ENCODE data around the gene PTPRG. TPM values are rescaled to one million over a fixed set of nuclear protein-coding genes. Genes with fewer than 3 reads are reported as not detected.

PTPRG gene
- polyA plus RNA-seq, 3 donors, result 5.6 to 45.7 (median 13.3) TPM

GRCh38 chr3:62125380-62125779, 564.0 kb downstream of the PTPRG start:
- 80 to 87% (median 86%) methylated on average over 4 of the region's 4 CpGs for WGBS, 3 donors
- no peak overlapping the region for H3K27ac ChIP-seq (ENCODE audit: low read depth, low read length)

- H3K27ac ChIP-seq (ENCODE audit: low read depth, low read length), result no peak overlapping the region
- 91 to 95% (median 92%) methylated on average over 3 of the region's 3 CpGs for WGBS, 3 donors
These were observed 565.7 kb downstream of the PTPRG start for GRCh38 chr3:62127116-62127515.

GRCh38 chr3:62128051-62128450, 566.7 kb downstream of the PTPRG start:
- no peak overlapping the region for H3K27ac ChIP-seq (ENCODE audit: low read depth, low read length)
- 52 to 83% (median 56%) methylated on average over 5 of the region's 5 CpGs for WGBS, 3 donors

GRCh38 chr3:62128681-62129080, 567.3 kb downstream of the PTPRG start:
- H3K27ac ChIP-seq (ENCODE audit: low read depth, low read length), result no peak overlapping the region

- 47 to 68% (median 64%) methylated on average over 2 of the region's 2 CpGs for WGBS, 3 donors
- H3K27ac ChIP-seq (ENCODE audit: low read depth, low read length), result no peak overlapping the region
These were observed 569.7 kb downstream of the PTPRG start for GRCh38 chr3:62131050-62131449.

- WGBS, 3 donors, result 43 to 76% (median 61%) methylated on average over 3 of the region's 3 CpGs
- H3K27ac ChIP-seq (ENCODE audit: low read depth, low read length), result no peak overlapping the region
These were observed 570.2 kb downstream of the PTPRG start for GRCh38 chr3:62131620-62132019.

- 46 to 55% (median 48%) methylated on average over 3 of the region's 3 CpGs for WGBS, 3 donors
- no peak overlapping the region for H3K27ac ChIP-seq (ENCODE audit: low read depth, low read length)
These were observed 570.7 kb downstream of the PTPRG start for GRCh38 chr3:62132027-62132602.

- H3K27ac ChIP-seq (ENCODE audit: low read depth, low read length), result no peak overlapping the region
- 70 to 88% (median 81%) methylated on average over 5 of the region's 5 CpGs for WGBS, 3 donors
These were observed 571.6 kb downstream of the PTPRG start for GRCh38 chr3:62133015-62133414.

- WGBS, 3 donors, result 15 to 51% (median 16%) methylated on average over 6 of the region's 6 CpGs
- no peak overlapping the region for H3K27ac ChIP-seq (ENCODE audit: low read depth, low read length)
These were observed 572.7 kb downstream of the PTPRG start for GRCh38 chr3:62134061-62134496.

GRCh38 chr3:62135741-62136140, 574.4 kb downstream of the PTPRG start:
- WGBS, 3 donors, result 92 to 98% (median 97%) methylated on average over 7 of the region's 7 CpGs
- no peak overlapping the region for H3K27ac ChIP-seq (ENCODE audit: low read depth, low read length)

GRCh38 chr3:62139957-62140356, 578.6 kb downstream of the PTPRG start:
- WGBS, 3 donors, result 74 to 91% (median 78%) methylated on average over 6 of the region's 6 CpGs
- no peak overlapping the region for H3K27ac ChIP-seq (ENCODE audit: low read depth, low read length)

GRCh38 chr3:62142331-62143085, 581.1 kb downstream of the PTPRG start:
- 83 to 93% (median 84%) methylated on average over 9 of the region's 9 CpGs for WGBS, 3 donors
- no peak overlapping the region for H3K27ac ChIP-seq (ENCODE audit: low read depth, low read length)

- H3K27ac ChIP-seq (ENCODE audit: low read depth, low read length), result no peak overlapping the region
- WGBS, 3 donors, result 73 to 75% (median 73%) methylated on average over 6 of the region's 6 CpGs
These were observed 582.6 kb downstream of the PTPRG start for GRCh38 chr3:62143843-62144450.

- WGBS, 3 donors, result 45 to 68% (median 47%) methylated on average over 4 of the region's 4 CpGs
- H3K27ac ChIP-seq (ENCODE audit: low read depth, low read length), result no peak overlapping the region
These were observed 583.1 kb downstream of the PTPRG start for GRCh38 chr3:62144482-62144881.

GRCh38 chr3:62145086-62145757, 583.9 kb downstream of the PTPRG start:
- 81 to 86% (median 81%) methylated on average over 9 of the region's 9 CpGs for WGBS, 3 donors

GRCh38 chr3:62149539-62149938, 588.2 kb downstream of the PTPRG start:
- H3K27ac ChIP-seq (ENCODE audit: low read depth, low read length), result no peak overlapping the region

More at GRCh38 chr3:62145086-62145757, 583.9 kb downstream of the PTPRG start:
- H3K27ac ChIP-seq (ENCODE audit: low read depth, low read length), result no peak overlapping the region

GRCh38 chr3:62149962-62150361, 588.6 kb downstream of the PTPRG start:
- 54 to 69% (median 62%) methylated on average over 2 of the region's 2 CpGs for WGBS, 3 donors
- no peak overlapping the region for H3K27ac ChIP-seq (ENCODE audit: low read depth, low read length)

More at GRCh38 chr3:62149539-62149938, 588.2 kb downstream of the PTPRG start:
- WGBS, 3 donors, result 95 to 97% (median 97%) methylated on average over 6 of the region's 6 CpGs

GRCh38 chr3:62151591-62151990, 590.2 kb downstream of the PTPRG start:
- no peak overlapping the region for H3K27ac ChIP-seq (ENCODE audit: low read depth, low read length)

GRCh38 chr3:62153231-62153630, 591.9 kb downstream of the PTPRG start:
- H3K27ac ChIP-seq (ENCODE audit: low read depth, low read length), result no peak overlapping the region
- 81 to 86% (median 84%) methylated on average over 1 of the region's 1 CpG for WGBS, 3 donors

More at GRCh38 chr3:62151591-62151990, 590.2 kb downstream of the PTPRG start:
- WGBS, 3 donors, result 92 to 100% (median 100%) methylated on average over 1 of the region's 1 CpG
